Measurements from ENCODE around the gene FNBP1.

FNBP1 gene

DNA sequence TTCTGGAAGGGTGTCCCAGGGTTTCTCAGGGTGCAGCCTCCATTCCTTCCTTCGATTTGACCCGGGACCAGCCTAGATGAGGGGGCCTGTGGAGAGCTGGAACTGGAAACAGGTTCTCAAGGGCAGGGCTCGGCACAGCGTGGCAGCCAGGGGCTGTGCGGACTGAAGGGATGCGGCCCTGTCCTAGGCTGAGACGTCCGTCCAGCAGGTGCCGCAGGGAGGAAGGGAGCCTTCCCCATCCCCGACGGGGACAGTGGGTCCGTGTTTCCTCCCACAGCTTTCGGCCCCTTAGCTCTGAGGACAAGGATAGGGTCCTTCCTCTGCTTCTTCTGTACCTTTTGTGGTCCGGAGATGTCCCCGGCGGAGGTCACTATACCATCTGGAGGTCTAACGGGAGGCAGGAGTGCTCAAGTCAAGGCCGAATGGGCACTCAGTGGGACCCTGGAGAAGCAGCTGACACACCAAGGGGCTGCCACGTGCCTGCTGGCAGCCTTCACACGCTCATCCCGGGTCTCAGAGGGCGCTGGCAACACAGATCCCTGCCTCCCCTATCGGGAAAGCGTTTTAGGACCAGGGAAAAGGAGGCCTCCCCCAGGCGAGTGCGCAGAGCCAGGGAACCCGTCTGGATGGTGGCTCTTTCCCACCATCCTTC lies 157.8 kb downstream of the FNBP1 start:
- Histone ChIP-seq H3K9ac (ENCODE audit: low read length) (peak overlapping the region; percentile 94), H3K4me3 (ENCODE audit: low read length) (peak overlapping the region; percentile 65), H3K27ac (ENCODE audit: low read length) (peak overlapping the region; percentile 99), H3K27me3 (replicated peaks; ENCODE audit: insufficient read depth, low read length) (no peaks in the 10 kb centered on the region), H3K9me3 (replicated peaks; ENCODE audit: insufficient read depth, low read length) (no peaks in the 10 kb centered on the region), H2AFZ (ENCODE audit: low read length) (peak overlapping the region; percentile 62), H3K4me1 (ENCODE audit: low read length) (peaks cover 36% of the 10 kb centered on the region), H3K4me2 (ENCODE audit: low read depth, low read length) (peak overlapping the region; percentile 91), H3K79me2 (ENCODE audit: low read length) (no peaks in the 10 kb centered on the region), H3K36me3 (replicated peaks; ENCODE audit: insufficient read depth, low read length) (no peaks in the 10 kb centered on the region), H3F3A (ENCODE audit: insufficient read depth, low read length) (peaks cover 44% of the 10 kb centered on the region), H4K20me1 (ENCODE audit: insufficient read depth, low read length) (no peaks in the 10 kb centered on the region), H3K9me2 (replicated peaks; ENCODE audit: insufficient read depth, low read length) (no peaks in the 10 kb centered on the region)
- TF ChIP-seq, protein P1, sequence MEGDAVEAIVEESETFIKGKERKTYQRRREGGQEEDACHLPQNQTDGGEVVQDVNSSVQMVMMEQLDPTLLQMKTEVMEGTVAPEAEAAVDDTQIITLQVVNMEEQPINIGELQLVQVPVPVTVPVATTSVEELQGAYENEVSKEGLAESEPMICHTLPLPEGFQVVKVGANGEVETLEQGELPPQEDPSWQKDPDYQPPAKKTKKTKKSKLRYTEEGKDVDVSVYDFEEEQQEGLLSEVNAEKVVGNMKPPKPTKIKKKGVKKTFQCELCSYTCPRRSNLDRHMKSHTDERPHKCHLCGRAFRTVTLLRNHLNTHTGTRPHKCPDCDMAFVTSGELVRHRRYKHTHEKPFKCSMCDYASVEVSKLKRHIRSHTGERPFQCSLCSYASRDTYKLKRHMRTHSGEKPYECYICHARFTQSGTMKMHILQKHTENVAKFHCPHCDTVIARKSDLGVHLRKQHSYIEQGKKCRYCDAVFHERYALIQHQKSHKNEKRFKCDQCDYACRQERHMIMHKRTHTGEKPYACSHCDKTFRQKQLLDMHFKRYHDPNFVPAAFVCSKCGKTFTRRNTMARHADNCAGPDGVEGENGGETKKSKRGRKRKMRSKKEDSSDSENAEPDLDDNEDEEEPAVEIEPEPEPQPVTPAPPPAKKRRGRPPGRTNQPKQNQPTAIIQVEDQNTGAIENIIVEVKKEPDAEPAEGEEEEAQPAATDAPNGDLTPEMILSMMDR (IDR thresholded peaks at IDR 0.05; ENCODE audit: low read length) = peak; percentile 57
- TF ChIP-seq EZH2phosphoT487 (IDR thresholded peaks at IDR 0.05; ENCODE audit: low read length) = no peak
- no peak for TF ChIP-seq EZH2 (optimal IDR thresholded peaks at IDR 0.05; ENCODE audit: low read depth, low read length)
- peak; percentile 57 for DNase-seq

DNA sequence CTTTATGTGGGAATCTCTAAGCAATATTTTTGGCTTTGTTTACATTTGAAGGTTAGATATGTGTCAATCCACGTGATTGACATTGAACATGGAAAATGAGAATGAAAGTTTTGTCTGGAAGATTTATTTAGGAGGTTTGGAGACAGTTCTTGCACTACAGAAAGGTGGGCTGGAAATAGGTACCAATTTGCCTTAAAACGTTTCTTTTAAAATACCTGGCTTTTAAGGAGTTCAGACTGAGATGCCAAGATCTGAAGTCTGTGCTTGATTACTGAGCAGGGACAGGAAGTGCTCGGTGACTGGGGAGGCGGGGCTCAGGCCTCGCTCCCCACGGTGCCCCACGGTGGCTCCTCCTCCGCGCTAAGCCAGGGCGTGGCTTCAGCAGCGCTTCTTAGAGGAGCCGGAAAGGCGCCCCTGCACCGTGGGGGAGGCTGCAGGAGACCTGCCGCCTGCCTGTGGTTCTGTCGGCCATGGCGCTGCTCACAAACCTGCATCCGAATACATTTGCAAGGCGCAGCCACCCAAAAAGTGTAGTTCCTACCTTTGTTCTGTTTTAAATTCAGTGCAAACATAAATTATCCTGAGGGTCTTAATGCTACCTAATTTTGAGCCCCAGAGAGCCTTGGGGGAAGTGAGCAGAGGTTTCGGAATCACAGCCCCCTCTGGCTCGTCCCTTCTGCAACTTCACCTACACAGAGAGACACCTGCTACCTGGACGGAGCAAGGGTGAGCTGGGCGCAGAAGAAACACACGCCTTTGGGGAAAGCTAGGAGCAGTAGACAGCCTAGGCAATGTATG lies 158.6 kb downstream of the FNBP1 start:
- H3K36me3 ChIP-seq (replicated peaks; ENCODE audit: insufficient read depth, low read length) = no peaks in the 10 kb centered on the region
- TF ChIP-seq EZH2 (optimal IDR thresholded peaks at IDR 0.05; ENCODE audit: low read depth, low read length) (no peak), EZH2phosphoT487 (IDR thresholded peaks at IDR 0.05; ENCODE audit: low read length) (no peak)
- TF ChIP-seq, protein P1 (IDR thresholded peaks at IDR 0.05; ENCODE audit: low read length) = no peak
- H3K9ac ChIP-seq (ENCODE audit: low read length) = peak overlapping the region; percentile 94
- peak overlapping the region; percentile 62 for H2AFZ ChIP-seq (ENCODE audit: low read length)
- H3F3A ChIP-seq (ENCODE audit: insufficient read depth, low read length) = peaks cover 44% of the 10 kb centered on the region
- H3K9me3 ChIP-seq (replicated peaks; ENCODE audit: insufficient read depth, low read length) = no peaks in the 10 kb centered on the region
- no peaks in the 10 kb centered on the region for H3K27me3 ChIP-seq (replicated peaks; ENCODE audit: insufficient read depth, low read length)
- no peaks in the 10 kb centered on the region for H4K20me1 ChIP-seq (ENCODE audit: insufficient read depth, low read length)
- H3K4me2 ChIP-seq (ENCODE audit: low read depth, low read length) = peak overlapping the region; percentile 91
- DNase-seq = peak; percentile 96
- no peaks in the 10 kb centered on the region for H3K79me2 ChIP-seq (ENCODE audit: low read length)
- H3K4me3 ChIP-seq (ENCODE audit: low read length) = peak overlapping the region; percentile 65
- peaks cover 30% of the 10 kb centered on the region for H3K4me1 ChIP-seq (ENCODE audit: low read length)
- H3K27ac ChIP-seq (ENCODE audit: low read length) = peak overlapping the region; percentile 99
- no peaks in the 10 kb centered on the region for H3K9me2 ChIP-seq (replicated peaks; ENCODE audit: insufficient read depth, low read length)

DNA sequence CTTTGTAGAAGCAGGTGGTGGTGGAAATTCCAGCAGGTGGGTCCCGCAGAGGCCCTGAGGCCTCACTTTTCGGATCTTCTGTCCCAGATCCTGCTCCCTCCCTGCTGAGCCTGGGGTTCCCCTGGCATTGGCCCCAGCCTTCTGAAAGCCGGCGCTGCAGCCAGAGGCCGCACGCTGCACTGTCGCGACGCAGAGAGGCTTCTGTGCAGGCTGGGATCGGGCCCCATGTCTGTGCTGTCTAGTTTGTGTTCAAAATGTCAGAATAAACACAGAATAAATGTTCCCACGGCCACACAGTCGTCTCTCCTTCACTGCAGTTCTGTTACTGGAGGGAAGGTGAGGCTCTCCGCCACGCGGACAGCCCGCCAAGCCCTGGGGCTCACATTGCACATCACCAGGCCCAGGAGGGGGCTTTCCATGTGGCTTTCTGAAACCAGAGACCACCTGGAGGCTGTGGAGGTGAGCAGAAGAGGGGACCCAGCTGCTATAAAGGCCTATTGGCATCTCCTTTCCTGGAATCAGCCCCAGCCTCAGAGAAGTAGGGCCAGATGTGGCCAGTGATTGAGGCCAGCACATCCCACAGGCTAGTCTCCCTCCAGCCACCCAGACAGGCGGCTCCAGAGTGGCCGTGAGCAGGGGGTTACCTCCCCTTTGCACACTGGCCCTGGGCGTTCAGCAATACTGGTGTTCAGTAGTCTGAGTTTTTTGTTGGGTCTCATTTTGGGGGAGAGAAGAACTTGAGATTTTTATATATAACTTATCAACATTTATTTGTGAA lies 161.3 kb downstream of the FNBP1 start:
- Histone ChIP-seq H3K27ac (ENCODE audit: low read length) (no peak overlapping the region), H3F3A (ENCODE audit: insufficient read depth, low read length) (peaks cover 22% of the 10 kb centered on the region), H3K9me3 (replicated peaks; ENCODE audit: insufficient read depth, low read length) (no peaks in the 10 kb centered on the region), H3K4me3 (ENCODE audit: low read length) (no peak overlapping the region), H3K9ac (ENCODE audit: low read length) (no peak overlapping the region), H3K4me2 (ENCODE audit: low read depth, low read length) (no peak overlapping the region), H3K36me3 (replicated peaks; ENCODE audit: insufficient read depth, low read length) (no peaks in the 10 kb centered on the region), H3K9me2 (replicated peaks; ENCODE audit: insufficient read depth, low read length) (no peaks in the 10 kb centered on the region), H3K4me1 (ENCODE audit: low read length) (peaks cover 18% of the 10 kb centered on the region), H4K20me1 (ENCODE audit: insufficient read depth, low read length) (no peaks in the 10 kb centered on the region), H3K79me2 (ENCODE audit: low read length) (no peaks in the 10 kb centered on the region), H2AFZ (ENCODE audit: low read length) (no peak overlapping the region), H3K27me3 (replicated peaks; ENCODE audit: insufficient read depth, low read length) (no peaks in the 10 kb centered on the region)
- no peak for DNase-seq
- TF ChIP-seq EZH2 (optimal IDR thresholded peaks at IDR 0.05; ENCODE audit: low read depth, low read length) = no peak
- TF ChIP-seq, protein P1 (IDR thresholded peaks at IDR 0.05; ENCODE audit: low read length) = no peak
- TF ChIP-seq EZH2phosphoT487 (IDR thresholded peaks at IDR 0.05; ENCODE audit: low read length) = no peak
